OCI-LY1 (cell line): ENCODE results near the gene PTPRT.

Experiments
- H2AFZ ChIP-seq: fragments of 200-600 bp; sonication (generic), shearing (Covaris generic); 2 replicates; pipeline ENCODE4 v1.6.0; 2014; ENCODE audit warnings: antibody characterized with exemption, mild to moderate bottlenecking, low read length
- H3F3A ChIP-seq: fragments of 200-600 bp; sonication (generic), shearing (Covaris generic); 2 replicates; pipeline ENCODE4 v1.6.0; 2014; ENCODE audit warnings: mild to moderate bottlenecking, antibody characterized with exemption, low read length, moderate library complexity; ENCODE audit not compliant: insufficient read depth
- H3K27ac ChIP-seq: fragments of 200-600 bp; sonication (generic); 2 replicates; pipeline ENCODE4 v1.5.1; 2014; ENCODE audit warnings: low read length, mixed run types, mild to moderate bottlenecking, low read depth; ENCODE audit not compliant: poor library complexity, severe bottlenecking
- H3K27me3 ChIP-seq: fragments of 200-600 bp; sonication (generic); 2 replicates; pipeline ENCODE4 v1.6.0; 2014; ENCODE audit warnings: antibody characterized with exemption, mild to moderate bottlenecking, low read length, moderate library complexity; ENCODE audit not compliant: insufficient read depth
- H3K36me3 ChIP-seq: fragments of 200-600 bp; sonication (generic); 2 replicates; pipeline ENCODE4 v1.6.1; 2014; ENCODE audit warnings: mild to moderate bottlenecking, antibody characterized with exemption, low read length, moderate library complexity, mixed read lengths; ENCODE audit not compliant: insufficient read depth
- H3K4me1 ChIP-seq: fragments of 200-600 bp; sonication (generic); 2 replicates; pipeline ENCODE4 v1.5.1; 2014; ENCODE audit warnings: mild to moderate bottlenecking, low read length, moderate library complexity; ENCODE audit not compliant: insufficient read depth, severe bottlenecking
- H3K4me2 ChIP-seq: fragments of 200-600 bp; sonication (generic), shearing (Covaris generic); 2 replicates; pipeline ENCODE4 v1.6.1; 2014; ENCODE audit warnings: low read length
- H3K4me3 ChIP-seq: fragments of 200-600 bp; sonication (generic); 2 replicates; pipeline ENCODE4 v1.5.1; 2014; ENCODE audit warnings: low read length, low read depth, mild to moderate bottlenecking, mixed read lengths; ENCODE audit not compliant: poor library complexity, severe bottlenecking
- H3K79me2 ChIP-seq: fragments of 200-600 bp; shearing (Covaris generic); 2 replicates; pipeline ENCODE4 v1.6.1; 2016; ENCODE audit warnings: mixed run types, low read length, mixed read lengths; ENCODE audit not compliant: insufficient read depth
- H3K9ac ChIP-seq: fragments of 200-600 bp; sonication (generic), shearing (Covaris generic); 2 replicates; pipeline ENCODE4 v1.6.1; 2014; ENCODE audit warnings: mild to moderate bottlenecking, low read length, mixed read lengths
- H3K9me2 ChIP-seq: fragments of 200-600 bp; sonication (generic), shearing (Covaris generic); 2 replicates; pipeline ENCODE4 v1.6.1; 2014; ENCODE audit warnings: low read depth, mild to moderate bottlenecking, low read length, mixed read lengths
- H3K9me3 ChIP-seq: fragments of 200-600 bp; shearing (Covaris generic); 2 replicates; pipeline ENCODE4 v1.6.1; 2014; ENCODE audit warnings: low read length, mixed read lengths
- H4K20me1 ChIP-seq: fragments of 200-600 bp; sonication (generic), shearing (Covaris generic); 2 replicates; pipeline ENCODE4 v1.6.0; 2016; ENCODE audit warnings: mild to moderate bottlenecking, low read length; ENCODE audit not compliant: insufficient read depth
- EZH2 ChIP-seq: fragments of 200-600 bp; sonication (generic), shearing (Covaris generic); IDR thresholded peaks from 2 replicates; pipeline ENCODE4 v1.8.0; 2017; ENCODE audit warnings: borderline replicate concordance, mixed run types, mild to moderate bottlenecking, antibody characterized with exemption, low read length, moderate library complexity, mixed read lengths
- TF ChIP-seq, protein P1 (sequence below): fragments of 200-600 bp; sonication (generic), shearing (Covaris generic); IDR thresholded peaks from 2 replicates; pipeline ENCODE4 v1.5.1; 2017; ENCODE audit warnings: mild to moderate bottlenecking, antibody characterized with exemption, low read length, moderate library complexity, mixed read lengths

PTPRT gene

GRCh38 chr20:42958367-42959069 lies 231.2 kb downstream of the PTPRT start:
- H3K4me2 ChIP-seq = no peak overlapping the region
- H3K4me1 ChIP-seq = no peaks in the 10 kb centered on the region
- H2AFZ ChIP-seq = no peak overlapping the region
- TF ChIP-seq, protein P1, sequence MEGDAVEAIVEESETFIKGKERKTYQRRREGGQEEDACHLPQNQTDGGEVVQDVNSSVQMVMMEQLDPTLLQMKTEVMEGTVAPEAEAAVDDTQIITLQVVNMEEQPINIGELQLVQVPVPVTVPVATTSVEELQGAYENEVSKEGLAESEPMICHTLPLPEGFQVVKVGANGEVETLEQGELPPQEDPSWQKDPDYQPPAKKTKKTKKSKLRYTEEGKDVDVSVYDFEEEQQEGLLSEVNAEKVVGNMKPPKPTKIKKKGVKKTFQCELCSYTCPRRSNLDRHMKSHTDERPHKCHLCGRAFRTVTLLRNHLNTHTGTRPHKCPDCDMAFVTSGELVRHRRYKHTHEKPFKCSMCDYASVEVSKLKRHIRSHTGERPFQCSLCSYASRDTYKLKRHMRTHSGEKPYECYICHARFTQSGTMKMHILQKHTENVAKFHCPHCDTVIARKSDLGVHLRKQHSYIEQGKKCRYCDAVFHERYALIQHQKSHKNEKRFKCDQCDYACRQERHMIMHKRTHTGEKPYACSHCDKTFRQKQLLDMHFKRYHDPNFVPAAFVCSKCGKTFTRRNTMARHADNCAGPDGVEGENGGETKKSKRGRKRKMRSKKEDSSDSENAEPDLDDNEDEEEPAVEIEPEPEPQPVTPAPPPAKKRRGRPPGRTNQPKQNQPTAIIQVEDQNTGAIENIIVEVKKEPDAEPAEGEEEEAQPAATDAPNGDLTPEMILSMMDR = no peak
- TF ChIP-seq EZH2 = no peak
- H3K36me3 ChIP-seq = no peaks in the 10 kb centered on the region
- no peaks in the 10 kb centered on the region for H3F3A ChIP-seq
- H3K9me2 ChIP-seq = no peaks in the 10 kb centered on the region
- no peaks in the 10 kb centered on the region for H4K20me1 ChIP-seq
- no peaks in the 10 kb centered on the region for H3K9me3 ChIP-seq
- no peaks in the 10 kb centered on the region for H3K79me2 ChIP-seq
- no peak overlapping the region for H3K4me3 ChIP-seq
- no peak overlapping the region for H3K27ac ChIP-seq
- H3K27me3 ChIP-seq = no peaks in the 10 kb centered on the region; the same call in 1 of the 2 replicates
- no peak overlapping the region for H3K9ac ChIP-seq

DNA sequence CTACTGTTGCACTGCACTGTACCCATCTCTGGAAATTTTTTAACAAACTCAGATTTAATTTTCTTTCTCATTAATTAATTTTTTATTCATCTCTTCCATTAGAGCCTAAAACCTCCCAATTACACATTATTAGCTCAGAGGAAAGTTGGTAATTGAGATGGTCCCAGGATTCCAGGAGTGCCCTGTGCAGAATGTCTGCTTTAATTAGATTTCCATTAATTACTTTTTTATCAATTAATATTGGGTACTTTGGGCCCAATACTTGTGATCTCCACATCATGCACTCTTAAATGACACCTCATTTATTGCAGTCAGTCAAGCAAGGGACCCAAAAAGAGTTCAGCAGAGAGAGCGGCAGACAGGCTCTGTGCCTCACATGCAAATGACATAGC lies 232.0 kb downstream of the PTPRT start:
- Histone ChIP-seq H3K9ac (no peak overlapping the region), H3F3A (no peaks in the 10 kb centered on the region), H2AFZ (no peak overlapping the region), H3K9me3 (no peaks in the 10 kb centered on the region), H3K36me3 (no peaks in the 10 kb centered on the region), H3K27me3 (no peaks in the 10 kb centered on the region; the same call in 1 of the 2 replicates), H3K27ac (no peak overlapping the region), H3K4me2 (no peak overlapping the region), H3K79me2 (no peaks in the 10 kb centered on the region), H3K9me2 (no peaks in the 10 kb centered on the region), H4K20me1 (no peaks in the 10 kb centered on the region), H3K4me1 (no peaks in the 10 kb centered on the region), H3K4me3 (no peak overlapping the region)
- TF ChIP-seq EZH2 = no peak
- TF ChIP-seq, protein P1 = no peak

- Histone ChIP-seq H3K4me2 (no peak overlapping the region), H3K9ac (no peak overlapping the region), H3K36me3 (no peaks in the 10 kb centered on the region), H3F3A (no peaks in the 10 kb centered on the region), H3K9me3 (no peaks in the 10 kb centered on the region), H3K4me3 (no peak overlapping the region), H4K20me1 (no peaks in the 10 kb centered on the region), H3K79me2 (no peaks in the 10 kb centered on the region), H3K27ac (no peak overlapping the region), H3K27me3 (no peaks in the 10 kb centered on the region; the same call in 1 of the 2 replicates), H3K9me2 (no peaks in the 10 kb centered on the region), H2AFZ (no peak overlapping the region), H3K4me1 (no peaks in the 10 kb centered on the region)
- TF ChIP-seq, protein P1 = no peak
- no peak for TF ChIP-seq EZH2
These were observed 232.5 kb downstream of the PTPRT start for GRCh38 chr20:42957018-42957703.
